A673 (cell line): ENCODE data around the gene SCGB3A2.

Source experiments
- EZH2 ChIP-seq: fragments of 200-600 bp; sonication (generic); IDR thresholded peaks from 2 replicates; pipeline ENCODE4 v1.6.1; 2017; ENCODE audit warnings: borderline replicate concordance, low read depth, mild to moderate bottlenecking, mixed read lengths, antibody characterized with exemption, low read length; ENCODE audit not compliant: poor library complexity, severe bottlenecking
- TF ChIP-seq, protein P1 (sequence below): fragments of 300-800, 200-600 bp; sonication (generic); conservative IDR thresholded peaks from 2 replicates; pipeline ENCODE4 v1.5.1; 2017; ENCODE audit warnings: low read depth, mild to moderate bottlenecking, antibody characterized with exemption, low read length, moderate library complexity, mixed read lengths

DNA sequence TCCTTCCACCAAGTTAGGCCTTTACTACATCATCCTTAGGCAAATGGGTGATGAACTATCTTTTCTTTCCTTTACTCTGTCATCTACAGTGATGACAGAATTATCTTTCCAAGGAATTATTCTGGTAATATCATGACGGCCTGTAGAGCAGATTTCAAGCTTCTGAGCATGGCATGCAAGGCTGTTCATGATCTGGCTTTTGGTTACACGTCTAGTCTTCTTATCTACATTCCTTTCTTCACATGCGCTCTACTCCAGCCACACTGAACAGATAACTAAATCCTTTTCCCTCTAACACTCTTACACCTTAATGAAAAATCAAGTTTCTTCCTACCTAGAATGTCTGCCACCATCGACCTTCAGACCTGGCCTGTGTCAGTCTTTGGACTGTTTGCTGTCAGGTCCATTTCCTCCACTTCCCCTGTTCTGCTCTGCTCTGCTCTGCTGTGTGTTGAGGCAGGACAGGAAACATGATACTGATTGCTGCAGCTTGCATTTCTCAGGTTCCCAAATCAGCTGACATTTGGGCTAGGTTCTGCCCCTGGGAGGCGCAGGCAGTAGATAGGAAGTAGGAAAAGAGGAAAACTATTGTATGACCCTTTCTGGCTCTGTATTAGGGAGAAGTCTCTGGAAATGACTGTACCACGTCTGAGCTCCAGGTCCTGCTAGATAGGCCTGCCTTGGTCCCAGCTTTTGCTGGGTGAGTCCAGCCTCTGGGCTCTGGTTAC is 4.2 kb downstream of the SCGB3A2 start:
- TF ChIP-seq, protein P1, sequence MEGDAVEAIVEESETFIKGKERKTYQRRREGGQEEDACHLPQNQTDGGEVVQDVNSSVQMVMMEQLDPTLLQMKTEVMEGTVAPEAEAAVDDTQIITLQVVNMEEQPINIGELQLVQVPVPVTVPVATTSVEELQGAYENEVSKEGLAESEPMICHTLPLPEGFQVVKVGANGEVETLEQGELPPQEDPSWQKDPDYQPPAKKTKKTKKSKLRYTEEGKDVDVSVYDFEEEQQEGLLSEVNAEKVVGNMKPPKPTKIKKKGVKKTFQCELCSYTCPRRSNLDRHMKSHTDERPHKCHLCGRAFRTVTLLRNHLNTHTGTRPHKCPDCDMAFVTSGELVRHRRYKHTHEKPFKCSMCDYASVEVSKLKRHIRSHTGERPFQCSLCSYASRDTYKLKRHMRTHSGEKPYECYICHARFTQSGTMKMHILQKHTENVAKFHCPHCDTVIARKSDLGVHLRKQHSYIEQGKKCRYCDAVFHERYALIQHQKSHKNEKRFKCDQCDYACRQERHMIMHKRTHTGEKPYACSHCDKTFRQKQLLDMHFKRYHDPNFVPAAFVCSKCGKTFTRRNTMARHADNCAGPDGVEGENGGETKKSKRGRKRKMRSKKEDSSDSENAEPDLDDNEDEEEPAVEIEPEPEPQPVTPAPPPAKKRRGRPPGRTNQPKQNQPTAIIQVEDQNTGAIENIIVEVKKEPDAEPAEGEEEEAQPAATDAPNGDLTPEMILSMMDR: no peak
- TF ChIP-seq EZH2: no peak
